Fibroblast of lung (primary cell): ENCODE measurements around the gene CHDH. TPM values are rescaled to one million over a fixed set of nuclear protein-coding genes. Genes with fewer than 3 reads are reported as not detected.
A peak's percentile ranks its signal among the peaks of the same experiment; 100 is the strongest.

Source experiments
- DNase-seq, 2 donors: peaks; one replicate each; pipeline versions ENCODE4 v3.0.0 to v3.0.0-alpha.2; 2010; ENCODE audit warnings: low read depth in 2 of 2
- H2AFZ ChIP-seq: 2 replicates; pipeline ENCODE4 v1.5.1; 2012; ENCODE audit warnings: low read length, control low read depth, inconsistent platforms
- H3K27ac ChIP-seq: 2 replicates; pipeline ENCODE4 v1.5.1; 2011; ENCODE audit warnings: low read length, control low read depth; ENCODE audit not compliant: insufficient read depth
- H3K27me3 ChIP-seq: 2 replicates; pipeline ENCODE4 v1.5.1; 2011; ENCODE audit warnings: mild to moderate bottlenecking, low read length; ENCODE audit not compliant: control insufficient read depth, insufficient read depth
- H3K36me3 ChIP-seq: 2 replicates; pipeline ENCODE4 v1.5.1; 2011; ENCODE audit warnings: low read length; ENCODE audit not compliant: control insufficient read depth, insufficient read depth
- H3K4me1 ChIP-seq: 2 replicates; pipeline ENCODE4 v1.5.1; 2011; ENCODE audit warnings: low read length; ENCODE audit not compliant: control insufficient read depth, insufficient read depth; ENCODE audit errors: extremely low read depth
- H3K4me2 ChIP-seq: 2 replicates; pipeline ENCODE4 v1.5.1; 2011; ENCODE audit warnings: low read length, control low read depth; ENCODE audit not compliant: insufficient read depth; ENCODE audit errors: extremely low read depth
- H3K4me3 ChIP-seq, 4 experiments: fragments of 200-600 bp in 1 of 4; sonication (generic) in 1 of 4; replicated peaks in 1 of 4; 2 replicates each; pipeline ENCODE4 v1.5.1; 2011 to 2016; ENCODE audit warnings: low read length in 4 of 4, low read depth in 3 of 4, mild to moderate bottlenecking in 3 of 4, control low read depth in 2 of 4, inconsistent platforms in 1 of 4, mixed read lengths in 1 of 4; ENCODE audit not compliant: insufficient read depth in 1 of 4; ENCODE audit errors: control extremely low read depth in 1 of 4
- H3K79me2 ChIP-seq: 2 replicates; pipeline ENCODE4 v1.5.1; 2012; ENCODE audit warnings: mild to moderate bottlenecking, low read length, inconsistent platforms; ENCODE audit not compliant: control insufficient read depth, insufficient read depth
- H3K9ac ChIP-seq: 2 replicates; pipeline ENCODE4 v1.5.1; 2011; ENCODE audit warnings: mild to moderate bottlenecking, low read length, control low read depth; ENCODE audit not compliant: insufficient read depth
- H3K9me3 ChIP-seq: 2 replicates; pipeline ENCODE4 v1.5.1; 2012; ENCODE audit warnings: low read depth, low read length; ENCODE audit not compliant: control insufficient read depth, insufficient read depth
- H4K20me1 ChIP-seq: 2 replicates; pipeline ENCODE4 v1.5.1; 2011; ENCODE audit warnings: low read length; ENCODE audit not compliant: control insufficient read depth, insufficient read depth; ENCODE audit errors: extremely low read depth
- CTCF ChIP-seq, 2 donors: IDR thresholded peaks in 1 of 2; conservative IDR thresholded peaks in 1 of 2; 1 replicate in 1 of 2; 2 replicates in 1 of 2; pipeline ENCODE4 v1.5.1; 2011 to 2012; ENCODE audit warnings: low read length in 2 of 2, control low read depth in 1 of 2, inconsistent platforms in 1 of 2, low read depth in 1 of 2, mild to moderate bottlenecking in 1 of 2
- EZH2 ChIP-seq: IDR thresholded peaks from 2 replicates; pipeline ENCODE4 v1.5.1; 2012; ENCODE audit warnings: low read length, control low read depth, mild to moderate bottlenecking; ENCODE audit errors: missing control alignments
- polyA plus RNA-seq, 2 donors: library from polyadenylated mRNA; depleted of rRNA in 1 of 2; stranded (reverse) in 1 of 2; unstranded in 1 of 2; fragments of >200 nt; gene quantifications; 2 replicates each; pipeline ENCODE4 v1.2.1, GENCODE V29; 2011 to 2012; ENCODE audit warnings: missing spikeins in 1 of 2
- total RNA-seq: library from RNA; depleted of rRNA; stranded (reverse); fragments of >200 nt; gene quantifications from 2 replicates; pipeline ENCODE4 v1.2.1, GENCODE V29; 2014

Gene CHDH
- total and polyA plus RNA-seq, 2 donors (not counting 1 experiment from before 2014, with no cell fraction given): 0.23 to 0.83 TPM

GRCh38 chr3:53800041-53800906 lies 45.9 kb downstream of the CHDH start:
- no peak overlapping the region for H2AFZ ChIP-seq
- TF ChIP-seq EZH2 (no peak), CTCF (conservative IDR thresholded peaks at IDR 0.05 in 1 of 2, IDR thresholded peaks at IDR 0.05 in 1 of 2; ENCODE audit: low read depth in 1 of 2, low read length in 2 of 2) (no peak)
- no peak for DNase-seq
- no peaks in the 10 kb centered on the region for H3K27me3 ChIP-seq
- no peak overlapping the region for H3K27ac ChIP-seq
- no peak overlapping the region for H3K4me2 ChIP-seq
- H3K9ac ChIP-seq: no peak overlapping the region
- no peaks in the 10 kb centered on the region for H3K79me2 ChIP-seq
- no peaks in the 10 kb centered on the region for H4K20me1 ChIP-seq
- no peak overlapping the region for H3K4me3 ChIP-seq
- H3K4me1 ChIP-seq: peaks cover 8% of the 10 kb centered on the region
- H3K36me3 ChIP-seq: no peaks in the 10 kb centered on the region
- no peaks in the 10 kb centered on the region for H3K9me3 ChIP-seq

GRCh38 chr3:53799338-53799865 lies 46.8 kb downstream of the CHDH start:
- no peak overlapping the region for H3K4me3 ChIP-seq
- H3K27ac ChIP-seq: no peak overlapping the region
- no peak overlapping the region for H3K9ac ChIP-seq
- no peak for TF ChIP-seq EZH2
- TF ChIP-seq CTCF (conservative IDR thresholded peaks at IDR 0.05 in 1 of 2, IDR thresholded peaks at IDR 0.05 in 1 of 2; ENCODE audit: low read depth in 1 of 2, low read length in 2 of 2): no peak
- H3K4me1 ChIP-seq: peaks cover under 1% of the 10 kb centered on the region
- H3K27me3 ChIP-seq: no peaks in the 10 kb centered on the region
- H4K20me1 ChIP-seq: no peaks in the 10 kb centered on the region
- peak in 1 of 2 donors; percentile 44 for DNase-seq
- H3K4me2 ChIP-seq: no peak overlapping the region
- H3K36me3 ChIP-seq: no peaks in the 10 kb centered on the region
- no peaks in the 10 kb centered on the region for H3K9me3 ChIP-seq
- no peak overlapping the region for H2AFZ ChIP-seq
- no peaks in the 10 kb centered on the region for H3K79me2 ChIP-seq

GRCh38 chr3:53798144-53798543 lies 48.1 kb downstream of the CHDH start:
- no peak for DNase-seq

More at GRCh38 chr3:53798144-53798543, 48.1 kb downstream of the CHDH start:
- Histone ChIP-seq H4K20me1 (no peaks in the 10 kb centered on the region), H2AFZ (no peak overlapping the region), H3K9me3 (no peaks in the 10 kb centered on the region), H3K4me3 (no peak overlapping the region), H3K4me2 (no peak overlapping the region), H3K9ac (no peak overlapping the region), H3K27me3 (no peaks in the 10 kb centered on the region), H3K4me1 (no peaks in the 10 kb centered on the region), H3K36me3 (no peaks in the 10 kb centered on the region), H3K27ac (no peak overlapping the region), H3K79me2 (no peaks in the 10 kb centered on the region)
- no peak for TF ChIP-seq EZH2
- no peak for TF ChIP-seq CTCF (conservative IDR thresholded peaks at IDR 0.05 in 1 of 2, IDR thresholded peaks at IDR 0.05 in 1 of 2; ENCODE audit: low read depth in 1 of 2, low read length in 2 of 2)
